SK-N-SH treated with all-trans-retinoic acid at 6 μM for 48 hours (cell line): ENCODE measurements around the gene FIBCD1.

Experiments used
- ESRRG ChIP-seq: fragments of 250-450 bp; sonication (Bioruptor Pico); IDR thresholded peaks from 2 replicates; pipeline ENCODE4 v1.6.1; 2021; ENCODE audit warnings: mild to moderate bottlenecking
- OSR1 ChIP-seq: fragments of 250-450 bp; sonication (Bioruptor Pico); IDR thresholded peaks from 2 replicates; pipeline ENCODE4 v1.8.0; 2022; ENCODE audit warnings: moderate library complexity, mild to moderate bottlenecking, inconsistent platforms
- PATZ1 ChIP-seq: fragments of 250-450 bp; sonication (Bioruptor Pico); IDR thresholded peaks from 2 replicates; pipeline ENCODE4 v1.8.0; 2020; ENCODE audit warnings: mild to moderate bottlenecking, moderate library complexity, borderline replicate concordance
- POU6F1 ChIP-seq: fragments of 250-450 bp; sonication (Bioruptor Pico); IDR thresholded peaks from 2 replicates; pipeline ENCODE4 v1.8.0; 2021; ENCODE audit warnings: low read depth, mild to moderate bottlenecking, moderate library complexity, borderline replicate concordance
- SNAI2 ChIP-seq: fragments of 250-450 bp; sonication (Bioruptor Pico); IDR thresholded peaks from 2 replicates; pipeline ENCODE4 v1.5.0; 2020; ENCODE audit warnings: mild to moderate bottlenecking, moderate library complexity
- ZNF565 ChIP-seq: fragments of 450-650 bp; formaldehyde crosslinking; conservative IDR thresholded peaks from 2 replicates; pipeline ENCODE4 v1.5.0; 2020; ENCODE audit warnings: low read depth, mild to moderate bottlenecking, moderate library complexity
- ZNF70 ChIP-seq: fragments of 450-650 bp; formaldehyde crosslinking; IDR thresholded peaks from 2 replicates; pipeline ENCODE4 v1.5.0; 2020; ENCODE audit warnings: mild to moderate bottlenecking, moderate library complexity

- TF ChIP-seq ZNF70 (CRISPR knock-in tag), result no peak
- no peak for TF ChIP-seq ZNF565 (CRISPR knock-in tag)
- TF ChIP-seq PATZ1, result no peak
- TF ChIP-seq POU6F1, result no peak
- no peak for TF ChIP-seq SNAI2 (CRISPR knock-in tag)
- TF ChIP-seq ESRRG (CRISPR knock-in tag), result no peak
- TF ChIP-seq OSR1, result no peak
Measured at GRCh38 chr9:130919559-130920145, 19.4 kb downstream of the FIBCD1 start.
